Measurements from ENCODE around the gene FOXP1. TPM values are rescaled to one million over a fixed set of nuclear protein-coding genes. Genes with fewer than 3 reads are reported as not detected.
A peak's percentile ranks its signal among the peaks of the same experiment; 100 is the strongest.

FOXP1 gene
- total RNA-seq, 4 donors from 2014 or later = 181 to 225 (median 205) TPM

DNA sequence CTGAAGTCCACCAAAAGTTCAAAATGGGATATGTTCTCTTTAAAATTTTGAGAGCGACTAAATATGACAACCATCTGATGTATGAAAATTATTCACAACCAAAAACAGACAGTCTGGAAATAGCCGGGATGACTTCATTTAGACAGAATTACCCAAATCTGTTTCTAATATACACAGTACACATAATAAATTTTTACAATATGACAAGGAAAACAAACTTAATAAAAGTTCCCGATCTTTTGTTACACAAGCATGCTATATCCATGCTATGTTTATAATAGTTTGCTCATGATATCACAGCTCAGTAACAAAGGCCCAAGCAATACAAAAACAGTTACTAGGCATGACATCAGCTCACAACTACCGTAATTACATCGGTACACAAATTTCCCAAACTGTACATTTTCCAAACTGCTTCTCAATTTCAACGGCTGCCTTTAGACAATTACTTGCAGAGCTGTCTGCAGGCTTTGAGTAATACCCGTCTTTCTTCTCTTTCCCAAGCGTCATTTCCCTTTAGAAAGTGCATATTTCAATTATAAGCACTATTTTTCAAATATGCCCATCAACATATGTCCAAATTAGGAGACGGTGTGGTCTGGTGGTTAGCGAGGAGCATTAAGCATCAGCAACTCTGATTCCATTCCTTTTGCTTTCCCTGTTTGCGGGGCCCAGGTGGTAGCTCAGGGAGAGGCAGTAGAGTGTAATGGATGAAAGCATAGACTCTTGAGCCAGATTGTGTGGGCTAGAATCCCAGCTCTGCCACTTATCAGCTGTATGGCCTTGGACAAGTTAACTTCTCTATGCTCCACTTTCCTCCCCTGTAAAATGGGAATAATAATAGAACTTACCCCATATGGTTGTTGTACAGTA is 481.2 kb downstream of the FOXP1 start:
- intact Hi-C loops (cut with DNase I) = loop anchor here (5.0 kb wide), 1 partner anchor 35 kb away; no protein-coding TSS in a partner anchor
- no peaks in the 10 kb centered on the region for H3K36me3 ChIP-seq
- peaks cover 42 to 100% (median 99%) of the 10 kb centered on the region in 4 donors for H3K4me1 ChIP-seq
- peak overlapping the region; percentile 6 to 29 (median 19) for H3K4me3 ChIP-seq
- peak in 1 of 2 donors; percentile 65 for TF ChIP-seq POLR2AphosphoS5 (IDR thresholded peaks at IDR 0.05)
- TF ChIP-seq POLR2A (IDR thresholded peaks at IDR 0.05; ENCODE audit: low read depth) = no peak
- TF ChIP-seq, protein P1, sequence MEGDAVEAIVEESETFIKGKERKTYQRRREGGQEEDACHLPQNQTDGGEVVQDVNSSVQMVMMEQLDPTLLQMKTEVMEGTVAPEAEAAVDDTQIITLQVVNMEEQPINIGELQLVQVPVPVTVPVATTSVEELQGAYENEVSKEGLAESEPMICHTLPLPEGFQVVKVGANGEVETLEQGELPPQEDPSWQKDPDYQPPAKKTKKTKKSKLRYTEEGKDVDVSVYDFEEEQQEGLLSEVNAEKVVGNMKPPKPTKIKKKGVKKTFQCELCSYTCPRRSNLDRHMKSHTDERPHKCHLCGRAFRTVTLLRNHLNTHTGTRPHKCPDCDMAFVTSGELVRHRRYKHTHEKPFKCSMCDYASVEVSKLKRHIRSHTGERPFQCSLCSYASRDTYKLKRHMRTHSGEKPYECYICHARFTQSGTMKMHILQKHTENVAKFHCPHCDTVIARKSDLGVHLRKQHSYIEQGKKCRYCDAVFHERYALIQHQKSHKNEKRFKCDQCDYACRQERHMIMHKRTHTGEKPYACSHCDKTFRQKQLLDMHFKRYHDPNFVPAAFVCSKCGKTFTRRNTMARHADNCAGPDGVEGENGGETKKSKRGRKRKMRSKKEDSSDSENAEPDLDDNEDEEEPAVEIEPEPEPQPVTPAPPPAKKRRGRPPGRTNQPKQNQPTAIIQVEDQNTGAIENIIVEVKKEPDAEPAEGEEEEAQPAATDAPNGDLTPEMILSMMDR (IDR thresholded peaks at IDR 0.05) = no peak
- TF ChIP-seq EP300 (IDR thresholded peaks at IDR 0.05) = peak; percentile 19
- 19% methylated on average over 11 of the region's 11 CpGs for WGBS
- DNase-seq (ENCODE audit: extremely low spot score) = no peak
- H3K27me3 ChIP-seq = no peaks in the 10 kb centered on the region
- H3K27ac ChIP-seq (replicated peaks in 1 of 4) = peak overlapping the region; percentile 79 to 84 (median 82)
- H3K9me3 ChIP-seq = no peaks in the 10 kb centered on the region

GRCh38 chr3:71101626-71102025 is 481.9 kb downstream of the FOXP1 start:
- peak overlapping the region in 3 of 4 donors; percentile 11 to 29 (median 27) for H3K4me3 ChIP-seq
- TF ChIP-seq, protein P1 (IDR thresholded peaks at IDR 0.05) = no peak
- no peak for TF ChIP-seq POLR2A (IDR thresholded peaks at IDR 0.05; ENCODE audit: low read depth)
- no peak for TF ChIP-seq POLR2AphosphoS5 (IDR thresholded peaks at IDR 0.05)
- TF ChIP-seq EP300 (IDR thresholded peaks at IDR 0.05) = no peak
- 35% methylated on average over 5 of the region's 5 CpGs for WGBS
- no peaks in the 10 kb centered on the region for H3K36me3 ChIP-seq
- H3K4me1 ChIP-seq = peaks cover 42 to 98% (median 97%) of the 10 kb centered on the region in 4 donors
- no peaks in the 10 kb centered on the region for H3K9me3 ChIP-seq
- H3K27me3 ChIP-seq = no peaks in the 10 kb centered on the region
- intact Hi-C loops (cut with DNase I) = loop anchor here (5.0 kb wide), 1 partner anchor 34 kb away; no protein-coding TSS in a partner anchor
- DNase-seq (ENCODE audit: extremely low spot score) = no peak
- H3K27ac ChIP-seq (replicated peaks in 1 of 4) = peak overlapping the region; percentile 79 to 84 (median 82)

GRCh38 chr3:71101014-71101413 is 482.5 kb downstream of the FOXP1 start:
- 61% methylated on average over 3 of the region's 3 CpGs for WGBS
- H3K27me3 ChIP-seq = no peaks in the 10 kb centered on the region
- DNase-seq (ENCODE audit: extremely low spot score) = no peak
- TF ChIP-seq POLR2A (IDR thresholded peaks at IDR 0.05; ENCODE audit: low read depth) (no peak), POLR2AphosphoS5 (IDR thresholded peaks at IDR 0.05) (peak in 1 of 2 donors; percentile 52), EP300 (IDR thresholded peaks at IDR 0.05) (no peak)
- TF ChIP-seq, protein P1 (IDR thresholded peaks at IDR 0.05) = no peak
- H3K4me3 ChIP-seq = peak overlapping the region in 3 of 4 donors; percentile 10 to 27 (median 11)
- H3K36me3 ChIP-seq = no peaks in the 10 kb centered on the region
- no peaks in the 10 kb centered on the region for H3K9me3 ChIP-seq
- intact Hi-C loops (cut with DNase I) = loop anchor here (5.0 kb wide), 1 partner anchor 34 kb away; no protein-coding TSS in a partner anchor
- peak overlapping the region; percentile 79 to 84 (median 82) for H3K27ac ChIP-seq (replicated peaks in 1 of 4)
- peaks cover 42 to 98% (median 95%) of the 10 kb centered on the region in 4 donors for H3K4me1 ChIP-seq

DNA sequence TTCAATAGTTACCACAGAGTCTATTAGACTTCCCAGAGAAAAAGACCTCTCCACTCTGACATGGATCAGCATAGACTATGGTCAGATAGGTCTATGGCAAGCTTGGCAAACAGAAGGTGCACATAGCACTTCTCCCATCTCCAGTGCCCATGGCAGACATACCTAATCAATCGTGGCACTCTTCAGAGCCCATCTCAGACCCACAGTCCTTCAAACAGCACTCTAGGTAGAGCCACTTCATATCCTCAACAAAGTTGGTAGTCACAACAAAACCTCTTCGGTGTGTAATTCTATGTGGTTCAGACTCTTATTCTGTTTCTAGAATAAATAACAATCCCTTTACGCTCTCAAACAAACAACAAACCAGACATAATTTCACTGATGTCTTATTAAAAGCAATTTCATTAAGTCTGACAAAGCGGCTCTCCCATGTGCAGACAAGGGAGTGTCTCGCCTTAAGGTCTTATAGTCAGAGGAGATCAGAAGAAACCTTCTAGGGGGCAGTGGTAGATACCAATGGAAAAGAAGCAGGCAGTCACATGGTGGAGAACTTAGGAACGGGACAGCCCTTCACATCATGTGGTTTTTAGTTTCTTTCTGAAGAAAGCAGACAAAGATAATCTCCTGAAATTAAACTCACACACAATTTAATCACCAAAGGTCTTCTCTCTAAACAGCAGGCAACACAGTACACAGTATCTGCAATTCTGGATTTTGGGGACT is 483.4 kb downstream of the FOXP1 start:
- TF ChIP-seq, protein P1 (IDR thresholded peaks at IDR 0.05) = no peak
- TF ChIP-seq POLR2A (IDR thresholded peaks at IDR 0.05; ENCODE audit: low read depth) (no peak), POLR2AphosphoS5 (IDR thresholded peaks at IDR 0.05) (no peak), EP300 (IDR thresholded peaks at IDR 0.05) (no peak)
- Histone ChIP-seq H3K4me1 (peaks cover 42 to 98% (median 95%) of the 10 kb centered on the region in 4 donors), H3K27ac (replicated peaks in 1 of 4) (peak overlapping the region; percentile 79 to 84 (median 82)), H3K27me3 (no peaks in the 10 kb centered on the region), H3K36me3 (no peaks in the 10 kb centered on the region), H3K9me3 (no peaks in the 10 kb centered on the region), H3K4me3 (peak overlapping the region in 1 of 4 donors; percentile 2)
- DNase-seq (ENCODE audit: extremely low spot score) = no peak
- WGBS = 54% methylated on average over 6 of the region's 6 CpGs
- intact Hi-C loops (cut with DNase I) = loop anchor here (5.0 kb wide), 1 partner anchor 33 kb away; no protein-coding TSS in a partner anchor

All from esophagus muscularis mucosa (tissue), 4 donors.